GM12891 (cell line): ENCODE measurements around the gene NUDT12.

Experiments
- POLR2A ChIP-seq: IDR thresholded peaks from 2 replicates; pipeline ENCODE4 v1.6.1; 2011; ENCODE audit warnings: low read depth, low read length, control low read depth
- POLR2AphosphoS5 ChIP-seq: IDR thresholded peaks from 2 replicates; pipeline ENCODE4 v1.6.1; 2011; ENCODE audit warnings: low read depth, low read length, control low read depth
- POU2F2 ChIP-seq: IDR thresholded peaks from 2 replicates; pipeline ENCODE4 v1.6.1; 2011; ENCODE audit warnings: low read depth, mild to moderate bottlenecking, control low read depth, low read length, moderate library complexity
- SPI1 ChIP-seq: IDR thresholded peaks from 2 replicates; pipeline ENCODE4 v1.6.1; 2011; ENCODE audit warnings: low read depth, low read length, control low read depth
- TAF1 ChIP-seq: IDR thresholded peaks from 2 replicates; pipeline ENCODE4 v1.6.1; 2011; ENCODE audit warnings: low read depth, low read length, control low read depth

DNA sequence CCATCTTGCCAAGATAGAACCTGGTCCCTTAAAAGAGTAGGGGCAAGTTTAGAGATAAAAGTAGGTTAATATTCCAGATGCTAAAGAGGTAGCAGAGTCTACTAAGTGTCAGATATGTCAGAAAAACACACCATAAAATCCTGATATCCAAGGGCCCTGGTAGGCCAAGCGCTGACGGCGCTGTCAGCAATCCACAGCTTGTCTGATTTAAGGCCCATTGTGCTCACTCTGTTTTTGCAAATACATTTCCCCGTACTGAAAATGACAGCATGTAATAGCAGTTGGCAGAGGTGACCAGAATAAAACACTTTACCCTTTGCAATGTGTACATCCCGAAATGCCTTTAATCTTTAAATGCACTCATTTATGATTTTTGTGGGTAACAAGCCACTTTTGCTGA lies 9.9 kb upstream of the NUDT12 start:
- TF ChIP-seq POLR2A = no peak
- TF ChIP-seq POLR2AphosphoS5 = no peak
- no peak for TF ChIP-seq POU2F2
- no peak for TF ChIP-seq SPI1
- no peak for TF ChIP-seq TAF1
